HCT116 (cell line): ENCODE measurements around the gene FBH1. TPM values are rescaled to one million over a fixed set of nuclear protein-coding genes. Genes with fewer than 3 reads are reported as not detected.

Experiments used
- ATAC-seq: fragments of 200-7000 bp; cut with Tn5 transposase; 2 replicates; pipeline ENCODE4 v1.9.1; 2020; ENCODE audit warnings: mild to moderate bottlenecking, moderate library complexity
- BruUV-seq: library from RNA; stranded (reverse); fragments of 400-500 nt; replicated peaks from 2 replicates; lab custom pipeline; 2021; lab: Mats Ljungman, UMichigan
- CTCF ChIA-PET: fragments of 300-600 bp; sonication (Branson Sonifier 250); formaldehyde crosslinking; loops from one replicate; lab custom pipeline; 2021; ENCODE audit warnings: antibody characterized with exemption; lab: Charles Lee
- POLR2A ChIA-PET: fragments of 300-600, 350-600 bp; sonication (Branson Sonifier 250); formaldehyde crosslinking; loops from one replicate; lab custom pipeline; 2021; ENCODE audit warnings: antibody characterized with exemption; lab: Charles Lee
- RAD21 ChIA-PET, 2 experiments: fragments of 300-600 bp; sonication (Branson Sonifier 250); formaldehyde crosslinking; loops; one replicate each; lab custom pipeline; 2023; ENCODE audit warnings: low total read pairs in 2 of 2; ENCODE audit not compliant: uncharacterized antibody in 2 of 2, unreplicated experiment in 2 of 2, low non-redundant PET in 1 of 2; lab: Charles Lee
- DNase-seq: peaks from one replicate; pipeline ENCODE4 v3.0.0-alpha.2; 2010; ENCODE audit warnings: low read depth, low spot score
- H2AFZ ChIP-seq: fragments of 200-600 bp; shearing (Covaris generic), sonication (generic); 2 replicates; pipeline ENCODE4 v1.6.1; 2017; ENCODE audit warnings: low read depth, mixed run types, mixed read lengths, antibody characterized with exemption, low read length; ENCODE audit not compliant: poor library complexity, severe bottlenecking
- H3K27ac ChIP-seq: 2 replicates; pipeline ENCODE4 v1.5.1; 2012; ENCODE audit warnings: low read depth, low read length
- H3K27me3 ChIP-seq: fragments of 200-600 bp; sonication (generic); 2 replicates; pipeline ENCODE4 v1.6.1; 2016; ENCODE audit warnings: mixed run types, low read length, mixed read lengths; ENCODE audit not compliant: insufficient read depth
- H3K36me3 ChIP-seq, 2 experiments: fragments of 200-500 bp in 1 of 2; fragments of 200-600 bp in 1 of 2; sonication (Bioruptor generic) in 1 of 2; sonication (generic) in 1 of 2; 2 replicates each; pipeline versions ENCODE4 v1.5.1 to v1.6.1; 2014 to 2016; ENCODE audit warnings: low read length in 2 of 2, inconsistent platforms in 1 of 2, mixed read lengths in 1 of 2, mixed run types in 1 of 2; ENCODE audit not compliant: insufficient read depth in 2 of 2, control insufficient read depth in 1 of 2
- H3K4me1 ChIP-seq, 2 experiments: fragments of 200-600 bp in 1 of 2; sonication (generic) in 1 of 2; 2 replicates each; pipeline versions ENCODE4 v1.5.1 to v1.6.1; 2012 to 2017; ENCODE audit warnings: low read length in 2 of 2, inconsistent platforms in 1 of 2, mild to moderate bottlenecking in 1 of 2, mixed read lengths in 1 of 2, mixed run types in 1 of 2, moderate library complexity in 1 of 2; ENCODE audit not compliant: insufficient read depth in 2 of 2, control insufficient read depth in 1 of 2
- H3K4me2 ChIP-seq: fragments of 200-600 bp; sonication (generic); 2 replicates; pipeline ENCODE4 v1.6.1; 2017; ENCODE audit warnings: mixed run types, low read length, mixed read lengths
- H3K4me3 ChIP-seq, 2 experiments: fragments of 200-600 bp in 1 of 2; sonication (generic) in 1 of 2; replicated peaks in 1 of 2; 2 replicates each; pipeline ENCODE4 v1.5.1; 2011 to 2016; ENCODE audit warnings: low read length in 2 of 2, control low read depth in 1 of 2, low read depth in 1 of 2, mild to moderate bottlenecking in 1 of 2, mixed read lengths in 1 of 2, mixed run types in 1 of 2
- H3K79me2 ChIP-seq: fragments of 200-600 bp; sonication (generic); 2 replicates; pipeline ENCODE4 v1.6.1; 2017; ENCODE audit warnings: mild to moderate bottlenecking, mixed run types, low read length, moderate library complexity, mixed read lengths; ENCODE audit not compliant: insufficient read depth
- H3K9ac ChIP-seq: fragments of 200-600 bp; sonication (generic); 2 replicates; pipeline ENCODE4 v1.6.1; 2016; ENCODE audit warnings: low read length, mixed read lengths
- H3K9me2 ChIP-seq: fragments of 200-600 bp; sonication (generic), shearing (Covaris generic); 2 replicates; pipeline ENCODE4 v1.6.1; 2017; ENCODE audit warnings: mixed run types, mild to moderate bottlenecking, moderate library complexity; ENCODE audit not compliant: insufficient read depth
- H3K9me3 ChIP-seq, 2 experiments: fragments of 200-500 bp in 1 of 2; fragments of 200-600 bp in 1 of 2; sonication (Bioruptor generic) in 1 of 2; sonication (generic) in 1 of 2; 2 replicates each; pipeline ENCODE4 v1.6.1; 2014 to 2017; ENCODE audit warnings: low read length in 2 of 2, mixed read lengths in 2 of 2, inconsistent platforms in 1 of 2, low read depth in 1 of 2, mild to moderate bottlenecking in 1 of 2, mixed run types in 1 of 2, moderate library complexity in 1 of 2; ENCODE audit not compliant: control insufficient read depth in 1 of 2, insufficient read depth in 1 of 2
- H4K20me1 ChIP-seq: fragments of 200-600 bp; sonication (generic), shearing (Covaris generic); 2 replicates; pipeline ENCODE4 v1.6.1; 2017; ENCODE audit warnings: mixed run types, mild to moderate bottlenecking, moderate library complexity; ENCODE audit not compliant: insufficient read depth
- ATF3 ChIP-seq: IDR thresholded peaks from 2 replicates; pipeline ENCODE4 v1.6.1; 2012
- CEBPB ChIP-seq: IDR thresholded peaks from 2 replicates; pipeline ENCODE4 v1.6.1; 2012; ENCODE audit warnings: low read depth
- ELF1 ChIP-seq: IDR thresholded peaks from 2 replicates; pipeline ENCODE4 v1.6.1; 2012; ENCODE audit warnings: low read depth, borderline replicate concordance
- EZH2 ChIP-seq: fragments of 200-600 bp; sonication (generic); IDR thresholded peaks from 2 replicates; pipeline ENCODE4 v1.6.1; 2017; ENCODE audit warnings: antibody characterized with exemption, mixed run types
- EZH2phosphoT487 ChIP-seq: fragments of 200-600 bp; IDR thresholded peaks from 2 replicates; pipeline ENCODE4 v1.6.1; 2018; ENCODE audit warnings: antibody characterized with exemption, borderline replicate concordance
- FOSL1 ChIP-seq: IDR thresholded peaks from 2 replicates; pipeline ENCODE4 v1.6.1; 2012; ENCODE audit warnings: low read depth
- JUND ChIP-seq: IDR thresholded peaks from 2 replicates; pipeline ENCODE4 v1.6.1; 2012
- POLR2A ChIP-seq: IDR thresholded peaks from 2 replicates; pipeline ENCODE4 v1.7.0; 2011; ENCODE audit warnings: borderline replicate concordance; ENCODE audit not compliant: insufficient read depth, insufficient read length; ENCODE audit errors: extremely low read depth
- RAD21 ChIP-seq: IDR thresholded peaks from 2 replicates; pipeline ENCODE4 v1.6.1; 2012; ENCODE audit warnings: low read depth, mild to moderate bottlenecking
- SIN3A ChIP-seq: IDR thresholded peaks from 2 replicates; pipeline ENCODE4 v1.6.1; 2012; ENCODE audit warnings: low read depth
- SP1 ChIP-seq: IDR thresholded peaks from 2 replicates; pipeline ENCODE4 v1.6.1; 2012; ENCODE audit warnings: low read depth
- SRF ChIP-seq: IDR thresholded peaks from 2 replicates; pipeline ENCODE4 v1.6.1; 2012; ENCODE audit warnings: low read depth
- TCF7L2 ChIP-seq: IDR thresholded peaks from 2 replicates; pipeline ENCODE4 v1.7.0; 2011; ENCODE audit warnings: borderline replicate concordance, inconsistent platforms; ENCODE audit not compliant: insufficient read depth, insufficient read length; ENCODE audit errors: extremely low read depth
- YY1 ChIP-seq: IDR thresholded peaks from 2 replicates; pipeline ENCODE4 v1.6.1; 2011; ENCODE audit warnings: low read length, low read depth, moderate library complexity, mild to moderate bottlenecking; ENCODE audit not compliant: insufficient replicate concordance; ENCODE audit errors: extremely low read depth
- ZNF274 ChIP-seq: fragments of 200-500 bp; sonication (Bioruptor generic); IDR thresholded peaks from 2 replicates; pipeline ENCODE4 v1.6.1; 2014; ENCODE audit warnings: mild to moderate bottlenecking, low read depth, low read length, inconsistent platforms
- intact Hi-C: fragments of 100-400 bp; cut with micrococcal nuclease; formaldehyde crosslinking; loops from 2 replicates; pipeline ENCODE4 v1.10.0; 2022
- total RNA-seq: library from RNA; stranded (reverse); gene quantifications from one replicate; pipeline ENCODE4 v1.2.1, GENCODE V29; 2021; ENCODE audit not compliant: unreplicated experiment
- TF ChIP-seq, protein P1 (sequence below): IDR thresholded peaks from 2 replicates; pipeline ENCODE4 v1.6.1; 2011; ENCODE audit warnings: mild to moderate bottlenecking, low read length, moderate library complexity; ENCODE audit not compliant: insufficient replicate concordance; ENCODE audit errors: extremely low read depth
- TF ChIP-seq, protein P2 (sequence below), 3 experiments: fragments of 200-600 bp in 1 of 3; sonication (generic) in 1 of 3; IDR thresholded peaks in 2 of 3; conservative IDR thresholded peaks in 1 of 3; 2 replicates each; pipeline ENCODE4 v1.5.1; 2012 to 2017; ENCODE audit warnings: low read depth in 2 of 3, low read length in 2 of 3, antibody characterized with exemption in 1 of 3, borderline replicate concordance in 1 of 3, control low read depth in 1 of 3, mild to moderate bottlenecking in 1 of 3, mixed read lengths in 1 of 3, mixed run types in 1 of 3, moderate library complexity in 1 of 3; ENCODE audit not compliant: insufficient read depth in 1 of 3

Gene FBH1
- total RNA-seq, 1 experiment from 2014 or later = 70.2 TPM

- no peaks in the 10 kb centered on the region for H3K9me2 ChIP-seq
- RAD21 ChIA-PET = no interaction called here
- intact Hi-C loops = no loop called here
- H4K20me1 ChIP-seq = no peaks in the 10 kb centered on the region
- H3K4me1 ChIP-seq = no peaks in the 10 kb centered on the region
- ATAC-seq (no peak), DNase-seq (no peak)
- H3K36me3 ChIP-seq = peaks cover 12 to 42% of the 10 kb centered on the region in 2 experiments; a peak in 2 of 4 replicates
- no peaks in the 10 kb centered on the region for H3K27me3 ChIP-seq
- no peak overlapping the region for H3K9ac ChIP-seq
- TF ChIP-seq SIN3A (no peak), CEBPB (no peak), SRF (no peak), POLR2A (no peak), ELF1 (no peak), ATF3 (no peak), EZH2 (no peak), JUND (no peak), ZNF274 (no peak), FOSL1 (no peak), SP1 (no peak), YY1 (no peak), TCF7L2 (no peak), EZH2phosphoT487 (no peak), RAD21 (no peak)
- TF ChIP-seq, protein P1, sequence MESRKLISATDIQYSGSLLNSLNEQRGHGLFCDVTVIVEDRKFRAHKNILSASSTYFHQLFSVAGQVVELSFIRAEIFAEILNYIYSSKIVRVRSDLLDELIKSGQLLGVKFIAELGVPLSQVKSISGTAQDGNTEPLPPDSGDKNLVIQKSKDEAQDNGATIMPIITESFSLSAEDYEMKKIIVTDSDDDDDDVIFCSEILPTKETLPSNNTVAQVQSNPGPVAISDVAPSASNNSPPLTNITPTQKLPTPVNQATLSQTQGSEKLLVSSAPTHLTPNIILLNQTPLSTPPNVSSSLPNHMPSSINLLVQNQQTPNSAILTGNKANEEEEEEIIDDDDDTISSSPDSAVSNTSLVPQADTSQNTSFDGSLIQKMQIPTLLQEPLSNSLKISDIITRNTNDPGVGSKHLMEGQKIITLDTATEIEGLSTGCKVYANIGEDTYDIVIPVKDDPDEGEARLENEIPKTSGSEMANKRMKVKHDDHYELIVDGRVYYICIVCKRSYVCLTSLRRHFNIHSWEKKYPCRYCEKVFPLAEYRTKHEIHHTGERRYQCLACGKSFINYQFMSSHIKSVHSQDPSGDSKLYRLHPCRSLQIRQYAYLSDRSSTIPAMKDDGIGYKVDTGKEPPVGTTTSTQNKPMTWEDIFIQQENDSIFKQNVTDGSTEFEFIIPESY = no peak
- TF ChIP-seq, protein P2, sequence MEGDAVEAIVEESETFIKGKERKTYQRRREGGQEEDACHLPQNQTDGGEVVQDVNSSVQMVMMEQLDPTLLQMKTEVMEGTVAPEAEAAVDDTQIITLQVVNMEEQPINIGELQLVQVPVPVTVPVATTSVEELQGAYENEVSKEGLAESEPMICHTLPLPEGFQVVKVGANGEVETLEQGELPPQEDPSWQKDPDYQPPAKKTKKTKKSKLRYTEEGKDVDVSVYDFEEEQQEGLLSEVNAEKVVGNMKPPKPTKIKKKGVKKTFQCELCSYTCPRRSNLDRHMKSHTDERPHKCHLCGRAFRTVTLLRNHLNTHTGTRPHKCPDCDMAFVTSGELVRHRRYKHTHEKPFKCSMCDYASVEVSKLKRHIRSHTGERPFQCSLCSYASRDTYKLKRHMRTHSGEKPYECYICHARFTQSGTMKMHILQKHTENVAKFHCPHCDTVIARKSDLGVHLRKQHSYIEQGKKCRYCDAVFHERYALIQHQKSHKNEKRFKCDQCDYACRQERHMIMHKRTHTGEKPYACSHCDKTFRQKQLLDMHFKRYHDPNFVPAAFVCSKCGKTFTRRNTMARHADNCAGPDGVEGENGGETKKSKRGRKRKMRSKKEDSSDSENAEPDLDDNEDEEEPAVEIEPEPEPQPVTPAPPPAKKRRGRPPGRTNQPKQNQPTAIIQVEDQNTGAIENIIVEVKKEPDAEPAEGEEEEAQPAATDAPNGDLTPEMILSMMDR (IDR thresholded peaks at IDR 0.05 in 2 of 3, conservative IDR thresholded peaks at IDR 0.05 in 1 of 3; ENCODE audit: borderline replicate concordance in 1 of 3, insufficient read depth in 1 of 3, low read depth in 2 of 3, low read length in 2 of 3) = no peak
- BruUV-seq = no TSS peak
- H3K4me2 ChIP-seq = no peak overlapping the region
- H2AFZ ChIP-seq = no peak overlapping the region
- CTCF ChIA-PET = no interaction called here
- H3K79me2 ChIP-seq = peaks cover 29% of the 10 kb centered on the region
- H3K9me3 ChIP-seq = peaks cover 0 to 3% of the 10 kb centered on the region in 2 experiments; a peak in 1 of 4 replicates
- H3K4me3 ChIP-seq = no peak overlapping the region
- H3K27ac ChIP-seq = no peak overlapping the region
- POLR2A ChIA-PET = no interaction called here
These were observed 7.5 kb downstream of the FBH1 start for GRCh38 chr10:5897504-5897903.
